A549 (cell line): ENCODE data around the gene ODF2L. TPM values are rescaled to one million over a fixed set of nuclear protein-coding genes. Genes with fewer than 3 reads are reported as not detected.

ENCODE experiments used
- ATAC-seq, 2 experiments: fragments of 200-7000 bp in 1 of 2; fragments of >200 bp in 1 of 2; cut with Nextera tagmentation in 1 of 2; cut with Tn5 transposase in 1 of 2; 3 replicates each; pipeline versions ENCODE4 v1.8.0 to v1.9.1; 2018 to 2020; ENCODE audit warnings: mild to moderate bottlenecking in 1 of 2, moderate library complexity in 1 of 2
- CTCF ChIA-PET: fragments of 300-600 bp; sonication (Branson Sonifier 250); formaldehyde crosslinking; extraction: SDS; loops from one replicate; lab custom pipeline; 2021; ENCODE audit warnings: antibody characterized with exemption, inconsistent platforms; lab: Yijun Ruan, JAX
- POLR2A ChIA-PET: fragments of 350-600 bp; formaldehyde crosslinking; extraction: SDS; loops from one replicate; lab custom pipeline; 2021; ENCODE audit warnings: antibody characterized with exemption, inconsistent platforms; lab: Yijun Ruan, JAX
- DNase-seq, 2 experiments: peaks; one replicate each; pipeline versions ENCODE4 v3.0.0 to v3.0.0-alpha.2; 2011 to 2016; ENCODE audit warnings: low read depth in 1 of 2, low spot score in 1 of 2
- FAIRE-seq: peaks from 2 replicates; lab custom pipeline; 2011; peaks lifted over from hg19 to GRCh38; lab: Jason Lieb, UNC
- H3K27ac ChIP-seq, 2 experiments: fragments of >200 bp; sonication (Bioruptor Twin); formaldehyde crosslinking; 3 replicates each; pipeline ENCODE4 v1.5.1; 2016 to 2017
- H3K4me1 ChIP-seq: fragments of >200 bp; sonication (Bioruptor Twin); formaldehyde crosslinking; 3 replicates; pipeline ENCODE4 v1.6.1; 2016
- H3K4me2 ChIP-seq: fragments of >200 bp; sonication (Bioruptor Twin); formaldehyde crosslinking; 3 replicates; pipeline ENCODE4 v1.6.1; 2016
- H3K4me3 ChIP-seq: fragments of >200 bp; sonication (Bioruptor Twin); formaldehyde crosslinking; 3 replicates; pipeline ENCODE4 v1.5.1; 2016
- H3K9me3 ChIP-seq: fragments of >200 bp; sonication (Bioruptor Twin); formaldehyde crosslinking; 3 replicates; pipeline ENCODE4 v1.6.1; 2016
- BHLHE40 ChIP-seq: IDR thresholded peaks from 2 replicates; pipeline ENCODE4 v1.6.1; 2012; ENCODE audit warnings: low read depth, low read length, inconsistent platforms
- CBX8 ChIP-seq: fragments of 200-600 bp; sonication (generic); IDR thresholded peaks from 2 replicates; pipeline ENCODE4 v1.6.1; 2016
- CEBPB ChIP-seq, 2 experiments: fragments of >200 bp in 1 of 2; sonication (Bioruptor Twin) in 1 of 2; formaldehyde crosslinking in 1 of 2; IDR thresholded peaks; 2 replicates each; pipeline ENCODE4 v1.6.1; 2012 to 2016
- EP300 ChIP-seq, 2 experiments: fragments of >200 bp; sonication (Bioruptor Twin); formaldehyde crosslinking; IDR thresholded peaks; 2 replicates in 1 of 2; 3 replicates in 1 of 2; pipeline ENCODE4 v1.6.1; 2016 to 2017
- GATA3 ChIP-seq: IDR thresholded peaks from 2 replicates; pipeline ENCODE4 v1.6.1; 2012; ENCODE audit warnings: borderline replicate concordance
- HOXB13 ChIP-seq: fragments of 250-450 bp; sonication (Bioruptor Pico); IDR thresholded peaks from 2 replicates; pipeline ENCODE4 v1.5.0; 2020; ENCODE audit warnings: low read depth, mild to moderate bottlenecking, moderate library complexity
- KDM1A ChIP-seq: fragments of 200-600 bp; sonication (generic); IDR thresholded peaks from 2 replicates; pipeline ENCODE4 v1.6.1; 2016; ENCODE audit warnings: low read depth, mild to moderate bottlenecking
- KDM5A ChIP-seq: fragments of 200-600 bp; sonication (generic); IDR thresholded peaks from 2 replicates; pipeline ENCODE4 v1.6.1; 2016; ENCODE audit warnings: antibody characterized with exemption, mild to moderate bottlenecking
- MAFK ChIP-seq: fragments of 450-650 bp; IDR thresholded peaks from 2 replicates; pipeline ENCODE4 v1.6.1; 2014; ENCODE audit not compliant: partially characterized antibody
- NFE2L2 ChIP-seq: fragments of 150-350 bp; conservative IDR thresholded peaks from 2 replicates; pipeline ENCODE4 v1.6.1; 2014; ENCODE audit warnings: low read length
- POLR2A ChIP-seq: IDR thresholded peaks from 2 replicates; pipeline ENCODE4 v1.6.1; 2012; ENCODE audit warnings: mild to moderate bottlenecking, low read length
- SMC3 ChIP-seq: fragments of >200 bp; sonication (Bioruptor Twin); formaldehyde crosslinking; IDR thresholded peaks from 3 replicates; pipeline ENCODE4 v1.6.1; 2018; ENCODE audit warnings: inconsistent platforms
- SREBF2 ChIP-seq: fragments of 450-650 bp; IDR thresholded peaks from 2 replicates; pipeline ENCODE4 v1.6.1; 2014; ENCODE audit warnings: mild to moderate bottlenecking, moderate library complexity
- TFCP2L1 ChIP-seq: fragments of 250-450 bp; sonication (Bioruptor Pico); IDR thresholded peaks from 2 replicates; pipeline ENCODE4 v1.5.0; 2021; ENCODE audit warnings: mild to moderate bottlenecking
- TP53 ChIP-seq: fragments of 250-450 bp; sonication (Bioruptor Pico); IDR thresholded peaks from 2 replicates; pipeline ENCODE4 v1.5.0; 2021; ENCODE audit warnings: mild to moderate bottlenecking, moderate library complexity
- ZNF302 ChIP-seq: fragments of 250-450 bp; sonication (Bioruptor Pico); IDR thresholded peaks from 2 replicates; pipeline ENCODE4 v1.9.0; 2021; ENCODE audit warnings: inconsistent platforms, mild to moderate bottlenecking, moderate library complexity
- ZSCAN20 ChIP-seq: fragments of 250-450 bp; sonication (Bioruptor Pico); IDR thresholded peaks from 2 replicates; pipeline ENCODE4 v1.8.0; 2022; ENCODE audit warnings: mild to moderate bottlenecking, moderate library complexity
- WGBS: methylation state at CpG from one replicate; pipeline ENCODE4 v1.1.6; 2017; ENCODE audit errors: missing lambda C conversion rate; 5-methylcytosine and 5-hydroxymethylcytosine counted together
- polyA plus RNA-seq, 4 experiments: library from polyadenylated mRNA; depleted of rRNA in 3 of 4; stranded (reverse); fragments of >200 nt; fragmentation: RNase III in 1 of 4; extraction: RNeasy Plus Mini Kit Qiagen cat#74134 plus additional on column Dnase treatment in 1 of 4; gene quantifications; 2 replicates in 3 of 4; 3 replicates in 1 of 4; pipeline ENCODE4 v1.2.3, GENCODE V29; 2011 to 2017
- TF ChIP-seq, protein P1 (sequence below): fragments of >200 bp; sonication (Bioruptor Twin); formaldehyde crosslinking; IDR thresholded peaks from 2 replicates; pipeline ENCODE4 v1.6.1; 2016
- TF ChIP-seq, protein P2 (sequence below): IDR thresholded peaks from 2 replicates; pipeline ENCODE4 v1.6.1; 2012
- TF ChIP-seq, protein P3 (sequence below): fragments of 450-650 bp; IDR thresholded peaks from 2 replicates; pipeline ENCODE4 v1.6.1; 2014; ENCODE audit warnings: antibody characterized with exemption
- TF ChIP-seq, protein P4 (sequence below): fragments of 200-600 bp; sonication (generic); IDR thresholded peaks from 2 replicates; pipeline ENCODE4 v1.6.1; 2016; ENCODE audit warnings: antibody characterized with exemption, mild to moderate bottlenecking, moderate library complexity
- TF ChIP-seq, protein P5 (sequence below): fragments of 250-450 bp; sonication (Bioruptor Pico); IDR thresholded peaks from 2 replicates; pipeline ENCODE4 v1.5.0; 2020; ENCODE audit warnings: low read depth, mild to moderate bottlenecking, moderate library complexity

The ODF2L gene
- polyA plus RNA-seq, 2 of the 4 experiments (the other 2 are of a cell fraction), result 10.0 to 17.7 TPM

DNA sequence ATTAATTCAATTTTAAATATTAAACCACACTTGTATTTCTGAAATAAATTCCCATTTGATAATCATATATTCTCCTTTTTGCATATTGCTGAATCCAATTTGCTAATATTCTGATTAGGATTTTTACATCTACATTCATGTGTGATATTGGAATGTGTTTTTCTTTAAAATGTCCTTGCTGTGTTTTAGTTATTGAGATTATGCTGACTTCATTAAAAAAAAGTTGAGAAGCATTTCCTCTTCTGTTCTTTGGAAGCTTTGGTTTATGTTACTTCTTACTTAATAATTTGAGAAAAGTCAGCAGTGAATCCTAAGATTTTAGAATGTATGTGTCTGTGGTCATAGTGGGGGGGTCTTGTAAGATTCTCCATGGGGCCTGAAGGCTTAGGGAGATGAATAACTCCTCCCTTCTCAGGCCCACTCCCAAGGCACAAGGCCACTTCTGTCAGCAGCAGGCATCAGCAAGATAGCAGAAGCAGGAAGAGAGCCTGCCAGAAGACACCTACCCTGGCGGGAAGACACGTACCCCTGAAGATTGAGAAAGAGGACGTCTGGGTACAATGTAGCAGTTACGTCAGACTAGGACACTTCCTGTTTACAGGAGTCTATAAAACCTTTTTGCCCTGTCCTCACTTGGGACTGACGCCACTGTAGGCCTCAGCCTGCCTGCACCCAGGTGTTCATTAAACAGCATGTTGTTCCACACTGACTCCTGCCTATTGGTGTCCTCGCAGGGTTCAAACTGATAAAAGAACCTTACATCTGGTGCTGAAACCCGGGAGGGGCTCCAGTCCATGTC, 56.9 kb downstream of the ODF2L start:
- H3K27ac ChIP-seq, result no peak overlapping the region
- H3K4me2 ChIP-seq, result no peak overlapping the region
- whole genome bisulfite sequencing, result 66% methylated on average over 7 of the region's 7 CpGs
- no peak for DNase-seq
- peak; percentile 41 for TF ChIP-seq MAFK
- no peak for TF ChIP-seq CBX8
- TF ChIP-seq SREBF2, result no peak
- TF ChIP-seq, all 56 proteins: peak for 1
- Histone ChIP-seq H3K9me3 (no peaks in the 10 kb centered on the region), H3K4me3 (no peak overlapping the region), H3K4me1 (no peaks in the 10 kb centered on the region)
- ChIA-PET CTCF (no interaction called here), POLR2A (no interaction called here)
- ATAC-seq, result no peak
- no peak for FAIRE-seq

DNA sequence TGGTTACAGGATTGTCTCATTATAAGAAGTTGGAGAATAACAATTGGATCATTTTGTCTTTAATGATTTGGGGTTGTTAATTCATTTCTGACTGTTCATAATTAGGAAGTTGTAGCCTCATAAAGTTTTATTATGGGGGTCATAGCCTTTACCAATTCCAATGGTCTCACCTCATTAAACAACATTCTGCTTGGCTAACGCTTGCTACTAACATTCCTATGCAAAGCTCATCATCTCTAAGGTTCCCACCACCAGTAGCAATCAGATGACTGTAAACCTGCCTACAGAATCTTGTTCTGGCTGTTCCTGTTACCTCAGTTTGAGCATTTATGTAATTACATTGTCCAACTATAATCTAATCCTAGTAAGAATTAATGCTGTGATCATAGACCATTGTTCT, 60.2 kb downstream of the ODF2L start:
- H3K4me1 ChIP-seq, result no peaks in the 10 kb centered on the region
- 42% methylated on average over 1 of the region's 1 CpG for WGBS
- POLR2A ChIA-PET, result no interaction called here
- H3K9me3 ChIP-seq, result no peaks in the 10 kb centered on the region
- CTCF ChIA-PET, result no interaction called here
- ATAC-seq (no peak), DNase-seq (no peak), FAIRE-seq (no peak)
- H3K27ac ChIP-seq, result no peak overlapping the region
- TF ChIP-seq SMC3 (no peak), ZNF302 (no peak), TFCP2L1 (CRISPR knock-in tag) (no peak), KDM5A (no peak), GATA3 (no peak), BHLHE40 (no peak), MAFK (no peak), HOXB13 (CRISPR knock-in tag) (no peak), CEBPB (IDR thresholded peaks at IDR 0.05) (no peak), NFE2L2 (no peak), KDM1A (no peak), POLR2A (no peak), EP300 (IDR thresholded peaks at IDR 0.05) (no peak), ZSCAN20 (no peak)
- TF ChIP-seq, protein P1, sequence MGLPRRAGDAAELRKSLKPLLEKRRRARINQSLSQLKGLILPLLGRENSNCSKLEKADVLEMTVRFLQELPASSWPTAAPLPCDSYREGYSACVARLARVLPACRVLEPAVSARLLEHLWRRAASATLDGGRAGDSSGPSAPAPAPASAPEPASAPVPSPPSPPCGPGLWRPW, result no peak
- TF ChIP-seq, protein P2, sequence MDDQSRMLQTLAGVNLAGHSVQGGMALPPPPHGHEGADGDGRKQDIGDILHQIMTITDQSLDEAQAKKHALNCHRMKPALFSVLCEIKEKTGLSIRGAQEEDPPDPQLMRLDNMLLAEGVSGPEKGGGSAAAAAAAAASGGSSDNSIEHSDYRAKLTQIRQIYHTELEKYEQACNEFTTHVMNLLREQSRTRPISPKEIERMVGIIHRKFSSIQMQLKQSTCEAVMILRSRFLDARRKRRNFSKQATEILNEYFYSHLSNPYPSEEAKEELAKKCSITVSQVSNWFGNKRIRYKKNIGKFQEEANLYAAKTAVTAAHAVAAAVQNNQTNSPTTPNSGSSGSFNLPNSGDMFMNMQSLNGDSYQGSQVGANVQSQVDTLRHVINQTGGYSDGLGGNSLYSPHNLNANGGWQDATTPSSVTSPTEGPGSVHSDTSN, result no peak
- TF ChIP-seq, protein P3, sequence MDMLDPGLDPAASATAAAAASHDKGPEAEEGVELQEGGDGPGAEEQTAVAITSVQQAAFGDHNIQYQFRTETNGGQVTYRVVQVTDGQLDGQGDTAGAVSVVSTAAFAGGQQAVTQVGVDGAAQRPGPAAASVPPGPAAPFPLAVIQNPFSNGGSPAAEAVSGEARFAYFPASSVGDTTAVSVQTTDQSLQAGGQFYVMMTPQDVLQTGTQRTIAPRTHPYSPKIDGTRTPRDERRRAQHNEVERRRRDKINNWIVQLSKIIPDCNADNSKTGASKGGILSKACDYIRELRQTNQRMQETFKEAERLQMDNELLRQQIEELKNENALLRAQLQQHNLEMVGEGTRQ, result no peak
- H3K4me3 ChIP-seq, result no peak overlapping the region
- H3K4me2 ChIP-seq, result no peak overlapping the region

DNA sequence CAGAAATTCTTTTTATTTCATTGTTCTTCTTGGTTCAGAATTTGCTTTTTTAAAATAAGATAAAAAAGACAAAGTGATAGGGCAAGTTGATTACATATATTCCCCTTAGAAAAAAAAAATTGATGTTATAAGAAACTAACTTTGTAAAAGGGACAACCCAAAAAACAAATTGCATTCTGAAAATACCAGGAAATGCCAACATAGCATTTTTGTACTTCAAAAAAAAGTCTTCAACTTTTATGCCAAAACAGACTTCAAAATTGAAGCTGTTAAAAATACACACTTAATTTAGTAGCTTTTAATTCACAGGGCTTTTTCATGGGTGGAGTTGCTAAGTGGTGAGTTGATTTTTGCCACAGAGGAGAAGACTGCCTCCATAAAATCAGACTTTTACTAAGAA, 70.9 kb downstream of the ODF2L start:
- CTCF ChIA-PET, result interaction anchor here (0.8 kb wide), 1 partner anchor 8 kb away, joined by 3 read pairs; no protein-coding TSS in a partner anchor
- H3K4me2 ChIP-seq, result no peak overlapping the region
- TF ChIP-seq, protein P4, sequence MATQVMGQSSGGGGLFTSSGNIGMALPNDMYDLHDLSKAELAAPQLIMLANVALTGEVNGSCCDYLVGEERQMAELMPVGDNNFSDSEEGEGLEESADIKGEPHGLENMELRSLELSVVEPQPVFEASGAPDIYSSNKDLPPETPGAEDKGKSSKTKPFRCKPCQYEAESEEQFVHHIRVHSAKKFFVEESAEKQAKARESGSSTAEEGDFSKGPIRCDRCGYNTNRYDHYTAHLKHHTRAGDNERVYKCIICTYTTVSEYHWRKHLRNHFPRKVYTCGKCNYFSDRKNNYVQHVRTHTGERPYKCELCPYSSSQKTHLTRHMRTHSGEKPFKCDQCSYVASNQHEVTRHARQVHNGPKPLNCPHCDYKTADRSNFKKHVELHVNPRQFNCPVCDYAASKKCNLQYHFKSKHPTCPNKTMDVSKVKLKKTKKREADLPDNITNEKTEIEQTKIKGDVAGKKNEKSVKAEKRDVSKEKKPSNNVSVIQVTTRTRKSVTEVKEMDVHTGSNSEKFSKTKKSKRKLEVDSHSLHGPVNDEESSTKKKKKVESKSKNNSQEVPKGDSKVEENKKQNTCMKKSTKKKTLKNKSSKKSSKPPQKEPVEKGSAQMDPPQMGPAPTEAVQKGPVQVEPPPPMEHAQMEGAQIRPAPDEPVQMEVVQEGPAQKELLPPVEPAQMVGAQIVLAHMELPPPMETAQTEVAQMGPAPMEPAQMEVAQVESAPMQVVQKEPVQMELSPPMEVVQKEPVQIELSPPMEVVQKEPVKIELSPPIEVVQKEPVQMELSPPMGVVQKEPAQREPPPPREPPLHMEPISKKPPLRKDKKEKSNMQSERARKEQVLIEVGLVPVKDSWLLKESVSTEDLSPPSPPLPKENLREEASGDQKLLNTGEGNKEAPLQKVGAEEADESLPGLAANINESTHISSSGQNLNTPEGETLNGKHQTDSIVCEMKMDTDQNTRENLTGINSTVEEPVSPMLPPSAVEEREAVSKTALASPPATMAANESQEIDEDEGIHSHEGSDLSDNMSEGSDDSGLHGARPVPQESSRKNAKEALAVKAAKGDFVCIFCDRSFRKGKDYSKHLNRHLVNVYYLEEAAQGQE, result no peak
- TF ChIP-seq, protein P5, sequence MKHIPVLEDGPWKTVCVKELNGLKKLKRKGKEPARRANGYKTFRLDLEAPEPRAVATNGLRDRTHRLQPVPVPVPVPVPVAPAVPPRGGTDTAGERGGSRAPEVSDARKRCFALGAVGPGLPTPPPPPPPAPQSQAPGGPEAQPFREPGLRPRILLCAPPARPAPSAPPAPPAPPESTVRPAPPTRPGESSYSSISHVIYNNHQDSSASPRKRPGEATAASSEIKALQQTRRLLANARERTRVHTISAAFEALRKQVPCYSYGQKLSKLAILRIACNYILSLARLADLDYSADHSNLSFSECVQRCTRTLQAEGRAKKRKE (CRISPR knock-in tag), result no peak
- TF ChIP-seq SREBF2, result no peak
- no peak for TF ChIP-seq TP53 (CRISPR knock-in tag)
- TF ChIP-seq MAFK, result peak; percentile 43
- TF ChIP-seq, all 56 proteins: peak for 1
- Histone ChIP-seq H3K4me3 (no peak overlapping the region), H3K4me1 (no peaks in the 10 kb centered on the region), H3K9me3 (no peaks in the 10 kb centered on the region), H3K27ac (no peak overlapping the region)
- DNase-seq (no peak), FAIRE-seq (no peak), ATAC-seq (no peak)
- POLR2A ChIA-PET, result no interaction called here
